GM21367 (cell line): ENCODE data around the gene ERI3.

Experiments
- ATAC-seq: cut with Tn5 transposase; IDR thresholded peaks from one replicate; pipeline ENCODE4 v1.9.1; 2021; ENCODE audit not compliant: unreplicated experiment

ERI3 gene

GRCh38 chr1:44354840-44355581, at the start of gene ERI3:
Gene ERI3, minus strand, starts transcription at chr1:44355257. Its CDS starts 231 bp downstream, at chr1:44355026.
- ATAC-seq: peak; percentile 96

DNA sequence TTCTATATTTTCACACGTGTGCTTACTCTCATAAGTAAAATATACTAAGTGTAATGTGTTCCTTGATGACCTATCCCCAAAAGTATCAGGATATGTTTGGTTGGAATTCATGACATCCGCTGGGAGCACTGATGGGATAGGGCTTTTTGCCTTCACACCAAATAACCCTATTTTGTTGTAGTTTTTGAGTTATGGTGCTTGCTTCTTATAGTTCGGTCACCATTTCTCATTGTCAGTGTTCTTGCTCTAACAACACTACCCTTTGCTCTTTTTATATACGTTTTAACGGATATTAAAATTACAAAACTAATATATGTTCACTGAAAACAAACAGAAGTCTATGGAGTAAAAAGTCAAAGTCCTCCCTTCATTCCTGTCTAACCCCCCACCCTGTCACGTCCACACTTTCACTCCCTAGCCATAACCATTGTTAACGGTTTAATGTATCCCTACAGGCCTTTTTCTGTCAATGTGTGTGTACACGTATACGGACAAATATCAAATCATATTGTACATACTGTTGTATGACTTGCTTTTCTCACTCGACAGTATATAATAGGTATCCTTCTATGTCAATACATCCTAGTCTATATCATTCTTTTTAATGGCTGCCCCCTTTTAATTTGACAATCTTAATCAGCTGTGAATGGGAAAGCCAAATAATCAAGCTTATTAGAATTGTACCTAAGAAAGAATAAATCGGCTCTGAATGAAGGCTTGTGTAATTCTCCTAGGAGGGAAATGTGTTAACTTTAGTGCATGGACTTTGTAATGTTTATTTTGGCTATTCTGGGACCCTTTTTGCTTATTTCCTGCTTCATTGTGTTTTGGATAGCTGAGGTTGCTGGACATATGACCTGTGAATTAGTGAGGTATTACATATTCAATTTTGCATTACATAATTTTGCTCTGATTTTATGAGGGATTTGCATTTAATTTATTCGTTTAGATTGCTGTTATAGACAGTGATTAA, 46.5 kb upstream of the ERI3 start:
- no peak for ATAC-seq

GRCh38 chr1:44390277-44390676, 35.2 kb upstream of the ERI3 start:
- ATAC-seq: no peak

DNA sequence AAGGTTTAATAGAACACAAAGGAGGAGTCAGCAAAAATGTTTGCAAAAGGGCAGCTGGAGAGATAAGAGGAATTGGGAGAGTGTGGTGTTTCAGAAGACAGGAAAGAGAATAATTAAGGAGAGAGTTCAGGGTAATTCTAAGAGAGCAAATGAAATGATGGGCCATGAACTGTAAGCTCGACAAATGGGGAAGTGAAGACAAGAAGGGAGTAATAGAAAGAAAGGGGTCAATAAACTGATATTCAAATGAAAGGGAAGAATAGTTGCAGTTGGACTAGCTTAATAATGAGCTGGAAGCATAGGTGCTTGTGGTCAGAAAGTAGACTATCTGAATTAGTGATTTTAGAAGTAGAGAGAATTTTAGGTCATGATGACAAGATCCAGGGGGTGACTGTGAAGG, 34.4 kb upstream of the ERI3 start:
- no peak for ATAC-seq

DNA sequence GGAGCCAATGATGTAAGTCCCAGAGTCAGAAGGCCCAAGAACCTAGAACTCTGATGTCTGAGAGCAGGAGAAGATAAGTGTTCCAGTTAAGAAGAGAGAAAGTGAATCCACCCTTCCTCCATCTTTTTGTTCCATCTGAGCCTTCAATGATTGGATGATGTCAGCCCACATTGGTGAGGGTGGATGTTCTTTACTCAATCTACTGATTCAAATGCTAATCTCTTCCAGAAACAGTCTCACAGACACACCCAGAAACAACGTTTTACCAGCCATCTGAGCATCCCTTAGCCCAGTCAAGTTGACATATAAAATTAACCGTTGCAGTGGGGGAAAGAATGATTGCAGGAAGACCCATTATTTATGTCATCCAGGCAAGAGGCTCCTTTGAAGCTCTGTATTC, 33.5 kb upstream of the ERI3 start:
- ATAC-seq: no peak

DNA sequence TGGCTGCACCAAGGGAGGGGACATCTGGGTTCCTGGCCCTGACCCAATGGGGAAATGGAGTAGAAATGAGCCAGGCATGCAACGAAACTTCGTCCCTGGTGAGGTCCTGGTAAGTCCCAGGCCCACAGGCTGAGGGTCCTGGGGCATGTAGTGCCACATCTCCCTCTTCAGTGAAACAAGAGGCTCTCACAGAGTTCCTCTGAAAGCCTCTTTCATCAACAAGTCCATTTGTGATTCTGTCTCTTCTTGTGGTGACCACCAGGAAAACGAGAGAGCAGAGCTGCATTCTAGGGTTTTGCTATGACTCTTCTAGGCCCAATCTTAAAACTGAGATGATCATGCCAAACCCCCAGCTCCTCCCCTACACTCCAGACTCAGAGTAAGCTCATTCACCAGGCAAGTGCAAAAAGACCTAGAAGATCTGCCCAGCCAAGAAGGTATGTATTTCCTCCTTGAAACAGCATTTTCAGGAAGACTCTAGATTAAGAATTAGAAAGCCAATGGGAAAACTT, 25.7 kb upstream of the ERI3 start:
- ATAC-seq: no peak

DNA sequence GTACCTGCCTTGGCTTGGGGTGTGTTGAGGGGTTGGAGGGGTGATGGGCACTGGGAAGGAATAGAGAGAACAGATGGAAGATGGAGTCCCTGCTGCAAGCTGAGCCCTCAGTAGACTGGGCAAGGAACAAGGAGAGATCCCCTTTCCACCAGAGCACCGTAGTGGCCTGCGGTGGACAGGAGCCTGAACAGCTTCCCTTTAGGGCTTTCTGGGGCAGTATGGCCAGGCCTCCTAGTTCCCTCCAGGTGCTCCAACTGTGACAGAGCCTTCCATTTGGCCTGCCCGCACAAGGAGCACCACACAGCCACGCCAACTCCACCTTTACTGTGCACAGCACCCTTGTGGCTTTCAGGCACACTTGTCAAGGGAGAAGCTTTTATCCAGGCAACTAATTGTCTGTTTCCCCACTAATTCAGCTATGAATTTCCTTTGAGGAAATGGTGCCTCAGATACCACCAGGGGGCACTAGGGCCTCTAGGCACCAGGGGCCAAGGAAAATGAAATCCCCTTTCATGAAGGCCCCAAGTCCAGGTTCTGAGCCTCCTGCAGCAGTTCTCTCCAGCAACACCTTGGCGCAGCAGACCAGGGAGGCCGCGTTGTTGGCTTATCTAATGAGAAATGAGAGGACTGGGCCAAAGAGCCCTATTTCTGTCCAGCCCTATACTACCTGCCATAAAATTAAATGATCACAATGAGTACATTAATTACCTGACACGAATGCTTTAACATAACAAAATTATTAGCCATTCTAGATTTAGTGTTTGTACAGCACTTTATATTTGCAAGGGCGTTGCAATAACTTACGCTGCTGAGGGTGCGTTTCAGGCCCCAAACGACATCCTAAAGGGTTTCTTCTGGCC, 23.1 kb upstream of the ERI3 start:
- no peak for ATAC-seq

DNA sequence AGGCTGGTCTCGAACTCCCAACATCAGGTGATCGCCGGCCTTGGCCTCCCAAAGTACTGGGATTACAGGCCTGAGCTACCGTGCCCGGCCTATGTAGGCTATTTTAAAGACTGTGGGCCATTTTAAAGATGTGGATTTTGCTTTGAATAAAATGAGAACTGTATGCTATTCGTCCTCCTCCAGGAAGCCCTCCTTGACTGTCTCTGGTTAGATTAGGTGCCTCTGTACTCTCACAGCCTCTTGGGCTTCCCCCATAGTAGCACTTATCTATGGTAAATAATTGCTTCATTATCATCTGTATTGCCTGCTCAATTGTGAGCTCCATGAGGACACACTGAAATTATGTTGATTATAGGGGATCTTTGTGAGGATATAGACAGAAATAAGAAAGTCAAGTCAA, 20.5 kb upstream of the ERI3 start:
- ATAC-seq: no peak

GRCh38 chr1:44371206-44371605, 16.1 kb upstream of the ERI3 start:
- ATAC-seq: no peak

DNA sequence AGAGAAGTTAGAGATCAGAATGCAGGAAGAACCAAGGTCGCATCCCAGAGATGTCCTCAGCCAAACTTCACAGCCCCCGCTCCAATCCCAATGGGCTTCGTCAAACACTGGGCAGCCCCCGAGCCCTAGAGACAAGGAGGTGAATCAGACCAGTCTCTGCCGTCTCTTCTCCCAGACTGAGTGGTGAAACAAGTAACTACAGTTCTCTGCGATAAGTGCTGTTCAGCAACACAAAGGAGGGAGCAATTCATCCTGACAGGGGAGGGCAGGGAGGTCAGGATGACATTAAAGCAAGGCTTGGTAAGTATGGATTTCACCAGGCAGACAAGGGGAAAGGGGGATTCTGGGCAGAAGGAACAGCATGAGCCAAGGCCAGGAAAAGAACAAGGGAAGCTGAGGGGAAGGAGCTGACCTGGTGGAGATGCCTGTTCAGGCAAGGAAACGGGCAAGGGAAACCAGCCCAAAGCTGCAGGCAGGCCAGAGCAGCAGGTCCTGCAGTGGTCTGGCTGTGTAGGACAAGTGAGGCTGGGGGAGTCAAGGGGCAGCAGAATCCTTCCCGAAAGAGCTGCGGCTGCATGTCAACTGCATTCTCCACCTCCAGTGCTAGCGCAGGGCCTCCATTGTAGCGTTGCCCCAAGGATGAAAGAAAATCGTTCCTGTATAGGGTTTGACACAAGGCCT, 13.6 kb upstream of the ERI3 start:
- ATAC-seq: no peak

DNA sequence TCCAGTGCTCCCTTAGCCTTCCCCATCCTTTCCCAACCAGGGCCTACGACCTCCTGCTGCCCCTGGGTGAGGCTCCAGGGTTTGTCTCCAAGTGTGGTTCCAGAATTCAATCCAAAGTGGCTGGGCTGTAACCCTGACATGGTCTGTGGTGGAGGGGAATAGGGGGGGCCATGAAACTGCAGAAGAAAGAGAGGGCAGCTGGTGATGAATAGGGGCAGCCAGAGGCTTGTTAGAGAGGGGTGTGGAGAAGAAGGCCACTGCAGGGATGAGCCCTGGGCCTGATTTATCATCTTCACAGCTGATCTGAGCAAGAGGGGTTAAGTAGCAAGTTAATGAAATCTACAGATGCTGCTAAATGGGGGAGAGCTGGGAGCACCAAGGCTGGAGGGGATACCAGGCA, 12.9 kb upstream of the ERI3 start:
- ATAC-seq: no peak

- no peak for ATAC-seq
Measured at GRCh38 chr1:44366371-44366975, 11.4 kb upstream of the ERI3 start.

DNA sequence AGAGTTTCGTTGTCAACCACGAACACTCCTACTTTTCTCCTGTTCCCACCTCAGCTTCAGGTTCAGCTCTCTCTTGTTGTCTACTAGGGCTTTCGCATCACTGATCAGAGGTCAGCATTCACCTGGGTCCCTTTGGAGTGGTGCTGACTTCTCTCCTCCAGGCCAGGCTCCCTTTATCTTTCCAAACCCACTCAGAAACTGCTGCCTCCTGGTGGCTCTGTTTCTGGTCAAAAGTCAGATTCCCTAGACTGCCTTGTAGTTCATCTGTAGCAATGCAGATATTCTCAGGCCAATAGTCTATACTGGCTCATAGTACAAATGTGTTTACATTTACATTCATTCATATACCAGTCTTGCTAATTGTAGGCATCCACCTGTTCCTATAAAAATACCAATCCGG, 6.4 kb upstream of the ERI3 start:
- ATAC-seq: no peak

DNA sequence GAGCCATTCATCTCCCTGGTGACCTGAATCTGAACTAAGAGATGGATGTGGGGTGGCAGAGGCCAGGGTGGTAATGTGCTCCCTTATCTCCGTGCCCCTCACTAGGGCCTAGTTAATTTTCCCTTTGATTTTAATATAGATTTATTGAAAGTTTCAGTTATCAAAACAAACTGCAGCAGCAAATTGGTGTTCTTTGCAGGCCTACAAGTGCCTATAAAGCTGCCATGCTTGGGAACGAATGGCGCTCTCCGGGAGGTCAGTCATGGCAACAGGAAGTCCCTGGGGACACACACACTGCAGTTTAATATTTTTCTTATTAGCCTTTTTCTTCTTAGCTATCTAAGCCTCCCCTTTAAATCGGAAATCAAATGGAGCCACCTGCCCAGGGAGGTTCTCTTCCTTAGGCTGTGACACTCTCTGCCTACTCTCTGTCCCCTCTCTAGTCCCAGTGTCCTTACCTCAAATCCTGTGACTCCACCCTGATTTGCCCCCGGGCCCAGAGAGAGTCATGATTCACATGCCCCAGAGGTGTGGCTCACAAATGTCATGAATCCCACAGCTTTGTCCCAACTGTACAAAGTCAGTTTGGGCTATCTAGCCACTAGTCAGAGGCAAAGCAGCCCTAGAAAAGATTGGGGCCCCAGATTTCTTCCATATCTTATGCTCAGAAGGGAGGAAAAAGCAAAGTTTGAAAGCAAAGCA, 4.3 kb upstream of the ERI3 start:
- no peak for ATAC-seq

- ATAC-seq: no peak
Measured at GRCh38 chr1:44357710-44358109, 2.7 kb upstream of the ERI3 start.

GRCh38 chr1:44355582-44356305, 687 bp upstream of the ERI3 start:
- no peak for ATAC-seq

DNA sequence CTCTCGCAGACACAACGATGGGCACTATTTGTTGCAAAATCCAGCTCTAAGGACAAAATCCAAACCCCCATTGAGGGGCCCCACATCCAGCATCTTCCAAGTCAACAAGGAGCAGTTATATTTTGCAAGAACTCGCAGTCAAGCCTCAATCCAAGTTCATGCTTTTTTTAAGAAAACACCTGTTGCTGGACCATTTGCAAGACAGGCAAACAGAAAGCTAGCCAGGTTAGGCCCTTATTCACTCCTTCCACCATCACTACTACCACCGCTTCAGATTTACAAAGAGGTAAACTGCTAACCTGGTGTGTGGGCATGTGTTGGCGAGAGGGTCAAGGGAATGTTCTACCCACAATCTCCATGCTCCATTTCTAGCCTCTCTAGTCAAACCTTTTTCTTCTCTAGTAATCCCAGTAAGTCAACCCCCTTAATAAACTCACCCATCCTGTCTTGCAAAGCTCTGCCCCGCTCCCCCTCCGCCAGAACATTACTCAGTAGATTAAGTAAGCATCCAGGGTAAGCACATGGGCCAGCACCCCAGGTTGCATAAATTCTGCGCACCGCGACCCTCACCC, 703 bp downstream of the ERI3 start:
- no peak for ATAC-seq

GRCh38 chr1:44353604-44354003, 1.5 kb downstream of the ERI3 start:
- ATAC-seq: no peak
